ENCODE results near the gene TMEM270.
"Not testable (repeated sequence)": the region's sequence is repeated elsewhere in the genome, so short reads cannot be mapped to it uniquely, and the experiment has no call there.

The TMEM270 gene

GRCh38 chr7:73832806-73833205 lies 28.2 kb upstream of the TMEM270 start:
- DNase-seq (ENCODE audit: low read depth), result no peak

DNA sequence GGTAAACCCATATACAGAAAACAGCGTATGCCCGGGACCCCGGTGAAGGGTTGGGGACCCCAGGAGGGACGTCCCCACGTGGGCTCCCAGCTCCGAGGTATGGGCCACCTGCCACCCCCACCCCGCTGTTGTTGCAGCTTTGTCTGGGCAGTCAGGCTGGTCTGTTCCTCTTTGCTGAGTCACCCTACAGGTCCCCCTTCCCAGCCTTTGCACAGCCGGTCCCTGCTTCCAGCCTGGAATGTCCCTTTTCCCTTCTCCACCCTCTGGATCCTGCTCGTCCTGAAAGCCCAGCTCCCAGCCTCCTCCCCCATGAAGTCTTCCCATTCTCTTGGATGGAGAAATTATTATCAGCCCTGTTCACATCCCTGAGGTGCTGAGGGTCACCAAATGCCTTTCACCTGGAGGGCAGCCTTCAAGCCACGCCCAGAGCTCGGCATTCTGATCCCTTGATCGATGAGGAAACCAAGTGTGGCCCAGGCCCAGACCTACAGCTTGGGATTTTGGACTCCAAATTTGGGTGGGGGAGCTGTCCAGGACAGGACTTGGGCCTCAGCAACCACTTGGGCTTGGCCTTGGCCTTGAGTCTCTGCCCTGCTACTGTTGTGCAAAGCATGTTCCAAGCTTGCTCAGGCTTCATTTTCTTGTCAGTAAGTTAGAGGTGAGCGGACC lies 27.6 kb upstream of the TMEM270 start:
- no peak for DNase-seq (ENCODE audit: low read depth)

DNA sequence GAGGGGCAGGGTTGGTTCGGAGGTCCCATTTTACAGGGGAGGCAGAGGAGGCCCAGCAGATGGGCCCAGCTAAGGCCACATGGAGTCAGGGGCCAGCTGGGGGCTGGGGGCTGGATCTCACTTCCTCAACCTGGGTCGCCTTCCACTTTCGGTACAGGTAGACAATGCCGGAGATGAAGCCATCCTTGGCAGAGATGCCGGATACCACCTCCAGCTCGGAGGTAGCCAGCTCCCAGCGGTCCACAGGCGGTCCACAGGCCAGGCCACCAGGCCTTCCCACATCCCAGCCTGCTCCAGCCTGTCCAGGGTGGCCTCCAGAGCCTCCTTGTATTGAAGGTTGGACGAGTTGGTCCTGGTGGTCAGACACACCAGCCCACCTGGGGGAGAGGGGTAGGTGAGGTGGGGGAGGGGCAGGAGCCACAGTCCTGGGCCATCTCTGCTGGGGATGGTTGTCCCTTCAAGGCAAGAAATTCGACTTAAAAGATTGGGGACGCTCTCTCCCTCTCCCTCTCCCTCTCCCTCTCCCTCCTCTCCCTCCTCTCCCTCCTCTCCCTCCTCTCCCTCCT lies 26.2 kb upstream of the TMEM270 start:
- no peak for DNase-seq (ENCODE audit: low read depth)

GRCh38 chr7:73837167-73837566 lies 23.8 kb upstream of the TMEM270 start:
- DNase-seq (ENCODE audit: low read depth), result not testable (repeated sequence)

DNA sequence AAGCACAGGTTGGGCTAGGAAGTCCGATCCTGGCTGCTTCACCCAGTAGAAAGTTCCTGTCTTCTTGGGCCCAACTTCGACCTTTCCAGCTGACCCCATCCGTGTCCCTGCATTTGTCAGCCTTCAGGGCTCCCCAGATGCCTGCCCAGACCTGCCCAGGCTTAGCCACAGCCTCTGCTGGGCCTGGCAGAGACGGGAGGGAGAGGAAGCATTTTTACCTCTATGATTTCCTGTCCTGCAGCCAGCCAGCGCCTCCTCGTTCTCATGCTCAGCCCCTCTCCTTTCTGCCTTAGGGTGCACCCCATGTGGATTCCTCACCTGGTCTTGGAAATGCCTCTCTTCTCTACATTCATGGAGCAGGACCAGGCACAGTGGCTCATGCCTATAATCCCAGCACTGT lies 22.3 kb upstream of the TMEM270 start:
- DNase-seq (ENCODE audit: low read depth), result no peak

DNA sequence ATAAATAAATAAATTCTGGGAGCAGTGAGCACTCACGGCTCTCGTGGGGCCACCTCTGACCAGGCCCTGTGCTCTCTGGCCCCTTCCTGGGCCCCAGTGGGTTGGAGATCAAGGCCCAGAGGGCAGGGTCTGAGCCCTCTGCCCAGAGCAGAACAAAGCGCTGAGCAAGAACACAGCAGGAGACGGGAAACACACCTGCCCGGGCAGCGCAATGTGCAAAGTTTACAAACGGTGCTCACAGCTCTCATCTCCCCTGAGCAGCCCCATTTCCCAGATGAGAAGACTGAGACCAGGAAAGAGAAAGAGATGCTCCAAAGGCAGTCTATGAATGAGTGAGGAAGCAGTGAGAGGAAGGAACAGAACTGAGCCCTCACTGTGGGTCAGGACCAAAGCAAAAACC lies 21.7 kb upstream of the TMEM270 start:
- DNase-seq (ENCODE audit: low read depth), result no peak

DNA sequence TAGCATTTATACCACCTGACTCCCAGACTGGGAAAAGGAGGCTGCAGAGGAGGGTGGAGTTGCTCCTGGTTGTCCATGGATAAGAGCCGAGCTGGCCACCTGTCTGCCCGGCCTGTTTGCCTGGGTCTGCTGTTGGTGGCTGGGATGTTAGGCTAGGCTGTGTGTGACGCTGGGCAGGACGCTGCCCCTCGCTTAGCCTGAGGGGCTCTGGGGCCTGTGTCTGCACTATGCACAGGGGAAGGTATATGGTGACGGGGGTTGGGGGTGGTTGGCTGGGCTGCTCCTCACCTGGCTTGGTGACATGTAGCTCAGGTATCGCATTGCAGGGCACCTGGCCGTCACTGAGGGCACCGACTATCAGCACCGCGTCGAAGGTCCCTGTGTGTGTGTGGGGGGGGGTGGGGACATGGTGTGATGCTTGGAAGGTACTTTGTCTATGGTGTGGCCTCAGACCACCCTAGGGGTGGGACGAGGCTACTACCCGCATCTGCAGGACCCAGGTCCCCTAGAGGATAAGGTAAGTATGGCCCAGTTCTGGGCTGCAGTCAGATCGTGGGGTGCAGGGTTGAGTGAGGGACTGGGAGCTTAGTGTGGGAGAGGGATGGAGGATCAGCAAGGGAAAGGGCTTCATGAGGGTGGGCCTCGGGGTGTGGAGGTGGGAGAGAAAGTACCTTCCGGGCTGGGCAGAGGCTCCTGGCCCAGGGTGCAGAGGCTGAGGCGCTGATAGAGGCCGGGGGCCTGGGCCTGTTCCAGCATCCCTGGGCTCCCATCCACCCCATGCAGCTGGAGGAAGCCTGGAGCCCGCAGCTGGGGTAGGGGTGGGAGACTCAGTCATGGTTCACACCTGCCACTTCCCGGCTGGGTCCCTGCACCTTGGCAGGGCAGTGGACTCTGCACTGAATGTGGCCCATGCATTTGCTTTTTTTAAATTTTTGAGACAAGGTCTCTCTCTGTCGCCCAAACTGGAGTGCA lies 20.9 kb upstream of the TMEM270 start:
- DNase-seq (ENCODE audit: low read depth), result no peak

GRCh38 chr7:73840715-73841379 lies 20.1 kb upstream of the TMEM270 start:
- no peak for DNase-seq (ENCODE audit: low read depth)

GRCh38 chr7:73841689-73842066 lies 19.3 kb upstream of the TMEM270 start:
- DNase-seq (ENCODE audit: low read depth), result no peak

DNA sequence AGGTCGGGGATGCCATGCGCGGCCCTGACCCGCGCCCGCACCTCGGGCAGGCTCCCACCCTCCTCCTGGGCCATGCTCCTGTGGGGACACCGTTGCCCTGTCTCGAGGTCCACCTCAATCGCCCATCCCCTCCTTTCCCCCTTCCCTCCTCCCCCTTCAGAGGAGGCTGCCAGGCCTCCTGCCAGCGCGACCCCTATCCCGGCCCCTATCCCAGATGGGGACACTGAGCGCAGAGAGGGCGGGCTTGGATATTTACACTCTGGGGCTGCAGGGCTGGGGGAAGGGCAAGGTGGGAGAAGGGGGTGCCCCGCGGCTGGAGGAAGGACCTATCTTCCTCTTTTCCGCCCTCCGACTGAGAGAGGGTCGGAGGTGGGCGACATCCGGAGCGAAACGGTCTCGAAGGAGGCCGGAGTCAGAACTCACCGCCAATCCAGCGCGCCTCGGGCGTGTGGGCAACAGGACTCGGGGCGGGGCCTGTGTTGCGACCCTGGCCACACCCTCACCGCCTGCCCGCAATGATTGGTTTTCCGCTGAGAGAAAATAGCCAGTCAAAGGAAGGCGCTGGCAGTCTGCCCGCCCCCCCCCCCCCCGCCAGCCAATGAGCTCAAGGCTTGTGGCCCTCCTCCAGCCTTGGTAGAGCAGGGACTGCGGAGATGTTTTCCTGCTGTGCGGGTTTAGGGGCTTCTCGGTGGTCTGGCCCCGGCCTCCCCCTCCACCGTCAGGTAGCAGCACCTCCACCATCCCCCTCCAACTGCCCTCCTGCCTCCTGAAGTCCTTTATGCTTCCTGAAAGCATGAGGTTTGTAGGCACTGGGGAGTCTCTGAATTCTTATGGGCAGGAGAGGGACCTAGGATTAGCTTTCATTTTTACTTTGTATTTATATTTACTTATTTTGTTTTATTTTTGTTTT lies 18.6 kb upstream of the TMEM270 start, which contains the start of gene METTL27:
Gene METTL27 (minus strand): TSS at position 450 of the 910 bp plus-strand sequence. CDS start 376 bp downstream, at position 74.
- DNase-seq (ENCODE audit: low read depth), result peak; percentile 76

DNA sequence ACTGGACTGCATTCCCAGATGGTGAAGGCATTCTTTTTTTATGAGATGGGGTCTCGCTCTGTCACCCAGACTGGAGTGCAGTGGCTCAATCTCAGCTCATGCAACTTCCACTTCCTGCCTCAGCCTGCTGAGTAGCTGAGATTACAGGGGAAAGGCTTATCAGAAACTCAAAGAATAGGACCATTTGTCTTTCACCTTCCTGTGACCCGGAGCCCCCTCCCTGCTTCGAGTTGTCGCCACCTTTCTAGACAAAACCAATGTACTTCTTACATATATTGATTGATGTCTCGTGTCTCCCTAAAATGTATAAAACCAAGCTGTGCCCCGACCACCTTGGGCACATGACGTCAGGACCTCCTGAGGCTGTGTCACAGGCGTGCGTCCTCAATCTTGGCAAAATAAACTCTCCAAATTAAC lies 16.8 kb upstream of the TMEM270 start:
- DNase-seq (ENCODE audit: low read depth), result no peak

GRCh38 chr7:73844848-73845460 lies 16.0 kb upstream of the TMEM270 start:
- DNase-seq (ENCODE audit: low read depth), result no peak

GRCh38 chr7:73845701-73846195 lies 15.2 kb upstream of the TMEM270 start:
- DNase-seq (ENCODE audit: low read depth), result not testable (repeated sequence)

DNA sequence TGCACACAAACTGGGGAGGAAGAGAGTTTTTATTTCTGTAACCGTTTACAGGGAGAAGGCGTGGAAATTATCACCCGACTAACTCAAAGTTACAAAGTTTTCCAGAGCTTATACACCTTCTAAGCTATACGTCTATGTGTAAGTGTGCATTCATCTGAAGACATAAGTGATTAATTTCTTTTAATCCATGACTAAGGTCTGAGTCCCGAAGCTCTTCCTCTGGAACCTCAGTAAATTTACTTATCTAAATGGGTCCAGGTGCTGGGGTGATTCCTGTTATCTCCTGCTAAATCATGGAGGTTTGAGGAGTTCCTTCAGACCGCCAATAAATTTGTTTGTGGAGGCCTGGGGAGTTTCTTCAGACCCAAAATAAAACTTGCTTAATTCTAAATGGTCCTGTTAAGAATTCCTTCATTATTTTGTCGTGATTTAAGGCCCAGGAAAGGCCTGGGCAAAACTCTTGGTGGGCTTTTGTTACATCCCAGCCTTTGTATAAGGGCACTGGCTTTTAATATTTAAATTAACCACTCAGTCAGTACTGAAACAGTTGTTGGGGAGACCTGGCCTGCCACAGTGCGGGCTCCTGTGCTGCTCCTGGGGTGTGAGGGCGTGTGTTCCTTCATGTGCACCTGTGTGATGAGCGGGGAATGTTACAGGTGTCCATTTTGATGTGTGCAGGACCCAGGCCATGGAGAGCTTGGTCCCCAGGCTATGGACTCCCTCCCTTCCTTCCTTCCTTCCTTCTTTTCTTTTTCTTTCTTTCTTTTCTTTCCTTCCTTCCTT lies 12.8 kb upstream of the TMEM270 start:
- DNase-seq (ENCODE audit: low read depth), result no peak

DNA sequence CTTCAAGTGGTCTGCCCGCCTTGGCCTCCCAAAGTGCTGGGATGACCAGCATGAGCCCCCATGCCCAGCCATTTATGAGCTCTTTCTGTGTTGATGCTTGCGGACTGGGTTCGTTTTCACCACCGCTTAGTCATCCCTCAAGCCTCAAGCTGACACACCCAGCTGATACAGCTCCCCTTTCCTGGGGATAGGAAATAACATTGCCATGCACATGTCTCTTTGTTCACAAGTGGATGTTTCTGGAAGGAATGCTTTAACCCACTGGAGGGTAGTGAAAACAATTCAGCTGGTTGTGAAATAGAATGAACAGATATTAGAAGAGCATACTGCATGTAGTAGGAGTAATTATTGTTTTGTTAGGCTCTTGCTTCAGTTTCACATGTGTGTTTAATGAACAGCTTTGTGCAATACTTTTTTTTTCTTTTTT lies 10.2 kb upstream of the TMEM270 start:
- DNase-seq (ENCODE audit: low read depth), result no peak

- no peak for DNase-seq (ENCODE audit: low read depth)
Observed at GRCh38 chr7:73851410-73852338, 9.3 kb upstream of the TMEM270 start.

GRCh38 chr7:73852500-73852899 lies 8.5 kb upstream of the TMEM270 start:
- DNase-seq (ENCODE audit: low read depth), result no peak

DNA sequence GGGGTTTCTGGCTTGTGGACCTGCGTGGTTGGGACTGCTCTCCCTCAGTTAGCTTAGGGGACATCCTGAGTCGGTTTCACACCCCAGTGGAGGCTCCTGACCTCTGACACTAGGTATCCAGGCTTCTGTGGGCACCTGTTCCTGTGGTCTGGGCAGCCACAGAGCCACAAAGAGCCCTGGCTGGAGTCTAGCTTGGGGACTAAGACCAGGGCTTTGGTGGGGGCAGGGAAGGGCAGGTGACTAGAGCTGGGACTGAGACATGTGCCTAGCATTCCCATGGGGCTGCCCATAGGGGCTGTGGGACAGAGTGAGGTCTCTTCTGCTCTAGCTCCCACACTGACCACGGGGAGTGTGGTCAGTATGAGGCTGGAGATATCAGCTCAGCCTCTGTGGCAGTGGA lies 4.0 kb upstream of the TMEM270 start:
- no peak for DNase-seq (ENCODE audit: low read depth)

DNA sequence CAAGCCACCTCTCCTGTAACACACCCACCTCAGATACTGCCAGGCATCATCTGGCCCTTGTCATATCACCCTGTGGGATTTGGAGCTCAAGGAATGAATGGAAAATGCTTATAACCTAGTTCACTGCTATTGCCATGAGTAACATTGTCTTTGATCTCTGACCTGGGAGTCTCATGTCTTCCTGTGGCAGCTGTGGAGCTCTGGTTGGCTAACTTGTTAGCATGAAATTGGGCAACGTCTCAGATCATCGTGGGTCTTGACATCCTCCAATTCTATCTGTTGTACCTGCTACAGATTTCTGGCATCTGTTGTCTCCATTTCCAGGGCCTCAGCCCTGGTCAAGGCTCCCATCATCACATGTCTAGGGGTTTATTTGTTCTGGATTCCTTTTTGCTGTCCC lies 2.2 kb upstream of the TMEM270 start:
- no peak for DNase-seq (ENCODE audit: low read depth)
